HL-60/S4 (cell line): ENCODE measurements around the gene ADM5.
"Not testable (repeated sequence)": the region's sequence is repeated elsewhere in the genome, so short reads cannot be mapped to it uniquely, and the experiment has no call there.

ENCODE experiments used
- in situ Hi-C: fragments of 300-500 bp; cut with MboI; formaldehyde crosslinking; loops from 2 replicates; pipeline ENCODE4 v1.14.3; 2022; ENCODE audit warnings: low sequenced_read_pairs

ADM5 gene

DNA sequence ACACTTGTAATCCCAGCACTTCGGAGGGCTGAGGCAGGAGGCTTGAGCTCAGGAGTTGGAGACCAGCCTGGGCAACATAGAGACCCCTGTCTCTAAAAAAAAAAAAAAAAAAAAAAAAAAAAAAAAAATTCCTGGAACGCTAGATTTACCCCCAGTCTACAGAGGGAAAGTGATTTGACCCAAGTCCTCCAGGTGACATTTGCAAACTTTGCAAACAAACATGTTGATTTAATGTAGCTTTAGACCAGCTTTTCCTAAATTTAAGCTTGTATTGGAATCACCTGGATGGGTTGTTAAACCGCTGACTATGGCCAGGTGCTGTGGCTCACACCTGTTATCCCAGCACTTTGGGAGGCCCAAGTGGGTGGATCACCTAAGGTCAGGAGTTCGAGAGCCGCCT is 10.0 kb downstream of the ADM5 start:
- in situ Hi-C loops, result no loop called here

DNA sequence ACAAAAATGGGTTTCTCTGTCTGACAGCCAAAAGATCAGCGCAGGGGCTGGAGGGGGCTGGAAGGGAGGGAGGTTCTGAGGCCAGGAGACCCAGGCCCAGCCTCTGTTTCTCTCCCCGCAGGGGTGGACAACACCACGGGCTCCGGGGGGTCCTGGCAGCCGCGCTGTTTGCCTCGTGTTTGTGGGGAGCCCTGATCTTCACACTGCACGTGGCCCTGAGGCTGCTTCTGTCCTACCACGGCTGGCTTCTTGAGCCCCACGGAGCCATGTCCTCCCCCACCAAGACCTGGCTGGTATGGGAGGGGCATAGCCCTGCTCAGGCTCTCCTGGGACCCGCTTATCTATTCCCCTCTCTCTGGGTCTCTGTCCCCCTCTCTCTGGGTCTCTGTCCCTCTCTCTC is 11.2 kb downstream of the ADM5 start:
- in situ Hi-C loops, result no loop called here

DNA sequence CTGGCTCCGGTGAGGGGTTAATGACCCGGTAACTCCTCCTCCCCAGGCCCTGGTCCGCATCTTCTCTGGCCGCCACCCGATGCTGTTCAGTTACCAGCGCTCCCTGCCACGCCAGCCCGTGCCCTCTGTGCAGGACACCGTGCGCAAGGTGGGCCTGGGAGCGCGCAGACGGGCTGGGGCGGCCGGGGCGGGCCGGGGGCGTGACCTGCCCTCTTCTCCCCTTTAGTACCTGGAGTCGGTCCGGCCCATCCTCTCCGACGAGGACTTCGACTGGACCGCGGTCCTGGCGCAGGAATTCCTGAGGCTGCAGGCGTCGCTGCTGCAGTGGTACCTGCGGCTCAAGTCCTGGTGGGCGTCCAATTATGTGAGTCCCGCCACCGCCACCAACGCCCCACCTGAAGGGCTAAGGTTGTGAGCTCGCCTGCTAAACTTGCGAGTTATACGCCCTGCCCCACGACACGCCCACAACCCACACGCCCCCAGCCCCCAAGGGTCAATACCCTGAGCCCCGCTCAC is 11.9 kb downstream of the ADM5 start:
- in situ Hi-C loops, result no loop called here

DNA sequence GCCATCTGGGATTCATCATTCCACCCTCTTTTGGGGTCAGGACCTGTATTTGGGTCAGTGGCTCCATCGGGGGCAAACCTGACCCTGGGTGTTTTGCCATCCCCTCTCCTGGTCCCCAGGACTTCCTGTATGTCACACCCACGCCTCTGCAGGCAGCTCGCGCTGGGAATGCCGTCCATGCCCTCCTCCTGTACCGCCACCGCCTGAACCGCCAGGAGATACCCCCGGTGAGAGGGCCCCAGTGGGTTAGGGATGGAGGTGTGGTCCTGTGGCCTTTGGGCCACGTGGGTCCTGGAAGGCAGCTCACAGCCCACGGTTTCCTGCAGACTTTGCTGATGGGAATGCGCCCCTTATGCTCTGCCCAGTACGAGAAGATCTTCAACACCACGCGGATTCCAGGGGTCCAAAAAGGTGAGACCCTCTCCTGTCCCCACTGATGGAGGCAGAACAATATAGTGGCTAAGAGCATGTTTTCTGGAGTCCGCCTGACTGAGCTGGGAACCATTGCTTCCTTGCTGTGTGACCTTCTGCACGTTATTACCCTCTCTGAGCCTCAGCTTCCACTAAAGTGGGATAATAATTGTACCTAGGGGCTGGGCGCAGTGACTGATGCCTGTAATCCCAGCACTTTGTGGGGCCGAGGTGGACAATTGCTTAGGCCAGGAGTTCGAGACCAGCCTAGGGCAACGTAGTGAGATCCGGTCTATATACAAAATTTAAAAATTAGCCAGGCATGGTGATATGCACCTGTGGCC is 15.7 kb downstream of the ADM5 start:
- in situ Hi-C loops, result no loop called here

GRCh38 chr19:49705919-49706318 is 16.5 kb downstream of the ADM5 start:
- in situ Hi-C loops, result no loop called here

- in situ Hi-C loops, result no loop called here
These were observed 21.1 kb downstream of the ADM5 start for GRCh38 chr19:49710372-49710951.

DNA sequence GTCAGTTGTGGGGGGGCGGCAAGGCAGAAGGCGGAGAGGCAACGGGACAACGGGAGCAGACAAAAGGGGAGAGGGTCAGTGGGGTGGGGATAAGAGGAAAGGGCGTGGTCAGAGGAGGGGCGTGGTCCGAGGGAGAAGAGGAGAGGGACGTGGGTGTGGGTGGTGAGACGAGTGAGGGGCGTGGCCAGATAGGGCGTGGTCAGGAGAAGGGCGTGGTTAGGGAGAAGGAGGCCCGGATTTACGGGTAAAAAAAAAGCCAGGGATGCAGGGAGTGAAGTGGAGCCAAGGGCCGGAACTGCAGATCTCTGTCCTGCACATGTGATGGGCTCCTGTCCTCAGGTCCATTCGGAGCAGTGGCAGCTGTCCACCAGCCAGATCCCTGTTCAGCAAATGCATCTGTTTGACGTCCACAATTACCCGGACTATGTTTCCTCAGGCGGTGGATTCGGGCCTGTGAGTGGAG is 23.0 kb downstream of the ADM5 start:
- in situ Hi-C loops, result no loop called here

GRCh38 chr19:49713236-49713845 is 23.9 kb downstream of the ADM5 start:
- in situ Hi-C loops, result no loop called here

GRCh38 chr19:49716154-49716553 is 26.8 kb downstream of the ADM5 start:
- in situ Hi-C loops, result no loop called here

- in situ Hi-C loops, result no loop called here
These were observed 29.1 kb downstream of the ADM5 start for GRCh38 chr19:49718511-49718910.

GRCh38 chr19:49718991-49719390 is 29.6 kb downstream of the ADM5 start:
- in situ Hi-C loops, result no loop called here

GRCh38 chr19:49719420-49719819 is 30.0 kb downstream of the ADM5 start:
- in situ Hi-C loops, result not testable (repeated sequence)

- in situ Hi-C loops, result loop anchor here (25.0 kb wide), 1 partner anchor 410 kb away; no protein-coding TSS in a partner anchor
These were observed 38.0 kb downstream of the ADM5 start for GRCh38 chr19:49727217-49728030.

DNA sequence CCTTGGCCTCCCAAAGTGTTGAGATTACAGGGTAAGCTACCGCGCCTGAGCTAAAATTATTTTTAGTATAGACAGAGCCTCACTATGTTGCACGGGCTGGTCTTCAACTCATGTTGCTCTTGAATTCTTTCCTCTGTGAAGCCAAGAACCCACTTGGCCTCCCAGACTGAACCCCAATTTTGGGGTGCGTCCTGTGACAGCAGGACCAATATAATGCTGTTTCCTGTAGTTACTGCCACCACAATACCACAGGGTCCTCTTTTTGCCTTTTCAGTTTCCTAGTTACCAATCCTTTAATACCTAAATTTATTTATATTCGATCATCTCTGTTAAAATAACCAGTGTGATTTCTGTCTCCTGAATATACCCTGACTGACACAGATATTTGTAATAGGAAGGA is 40.8 kb downstream of the ADM5 start:
- in situ Hi-C loops, result loop anchor here (25.0 kb wide), 1 partner anchor 407 kb away; no protein-coding TSS in a partner anchor

GRCh38 chr19:49738268-49738667 is 48.9 kb downstream of the ADM5 start:
- in situ Hi-C loops, result loop anchor here (25.0 kb wide), 1 partner anchor 399 kb away; no protein-coding TSS in a partner anchor

DNA sequence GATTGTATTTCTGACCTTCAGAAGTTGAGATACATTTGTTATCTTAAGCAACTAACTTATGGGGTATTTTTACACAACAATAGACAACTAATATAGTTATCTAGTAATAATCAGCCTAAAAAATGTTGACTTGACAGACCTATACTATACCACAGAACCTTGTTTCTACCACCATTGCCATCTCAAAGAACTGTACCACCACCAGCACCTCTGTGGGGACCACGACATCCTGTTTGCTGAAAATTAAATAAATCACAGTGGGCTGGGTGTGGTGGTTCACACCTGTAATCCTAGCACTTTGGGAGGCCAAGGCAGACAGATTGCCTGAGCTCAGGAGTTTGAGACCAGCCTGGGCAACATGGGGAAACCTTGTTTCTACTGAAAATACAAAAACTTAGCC is 49.7 kb downstream of the ADM5 start:
- in situ Hi-C loops, result loop anchor here (25.0 kb wide), 1 partner anchor 398 kb away; no protein-coding TSS in a partner anchor

GRCh38 chr19:49739933-49740332 is 50.5 kb downstream of the ADM5 start:
- in situ Hi-C loops, result loop anchor here (25.0 kb wide), 1 partner anchor 397 kb away; no protein-coding TSS in a partner anchor
